ENCODE measurements around the gene RIMBP2. TPM values are rescaled to one million over a fixed set of nuclear protein-coding genes. Genes with fewer than 3 reads are reported as not detected.

RIMBP2 gene
- total RNA-seq, 4 donors from 2014 or later, result 0.22 to 1.4 (median 1.2) TPM; not detected in 1

- no peaks in the 10 kb centered on the region for H3K27me3 ChIP-seq
- H3K36me3 ChIP-seq, result no peaks in the 10 kb centered on the region
- H3K4me1 ChIP-seq, result no peaks in the 10 kb centered on the region
- TF ChIP-seq EP300 (IDR thresholded peaks at IDR 0.05) (no peak), CTCF (IDR thresholded peaks at IDR 0.05) (no peak), POLR2A (IDR thresholded peaks at IDR 0.05) (no peak)
- 91 to 94% methylated on average over 16 to 21 of the region's 24 CpGs for WGBS, 2 donors
- no peak overlapping the region for H3K4me3 ChIP-seq
- H3K9me3 ChIP-seq, result peaks cover 0 to 41% (median 0%) of the 10 kb centered on the region in 4 donors
- DNase-seq (ENCODE audit: low spot score in 2 of 2), result no peak
- no peak overlapping the region for H3K27ac ChIP-seq
Observed at GRCh38 chr12:130468700-130469245, 247.3 kb downstream of the RIMBP2 start.

GRCh38 chr12:130468186-130468585 is 247.9 kb downstream of the RIMBP2 start:
- no peaks in the 10 kb centered on the region for H3K4me1 ChIP-seq
- H3K27ac ChIP-seq, result no peak overlapping the region
- WGBS, 2 donors, result 87 to 92% methylated on average over 7 to 9 of the region's 9 CpGs
- no peak for TF ChIP-seq EP300 (IDR thresholded peaks at IDR 0.05)
- TF ChIP-seq POLR2A (IDR thresholded peaks at IDR 0.05), result no peak
- TF ChIP-seq CTCF (IDR thresholded peaks at IDR 0.05), result no peak
- H3K27me3 ChIP-seq, result no peaks in the 10 kb centered on the region
- H3K36me3 ChIP-seq, result no peaks in the 10 kb centered on the region
- DNase-seq (ENCODE audit: low spot score in 2 of 2), result no peak
- peaks cover 0 to 35% (median 0%) of the 10 kb centered on the region in 4 donors for H3K9me3 ChIP-seq
- H3K4me3 ChIP-seq, result no peak overlapping the region

GRCh38 chr12:130465626-130466025 is 250.5 kb downstream of the RIMBP2 start:
- Histone ChIP-seq H3K27ac (no peak overlapping the region), H3K4me1 (no peaks in the 10 kb centered on the region), H3K36me3 (no peaks in the 10 kb centered on the region), H3K27me3 (no peaks in the 10 kb centered on the region), H3K9me3 (peaks cover 0 to 40% (median 0%) of the 10 kb centered on the region in 4 donors), H3K4me3 (no peak overlapping the region)
- no peak for TF ChIP-seq EP300 (IDR thresholded peaks at IDR 0.05)
- no peak for TF ChIP-seq CTCF (IDR thresholded peaks at IDR 0.05)
- no peak for TF ChIP-seq POLR2A (IDR thresholded peaks at IDR 0.05)
- 48 to 58% methylated on average over 9 to 10 of the region's 10 CpGs for WGBS, 2 donors
- DNase-seq (ENCODE audit: low spot score in 2 of 2), result no peak

GRCh38 chr12:130465046-130465445 is 251.1 kb downstream of the RIMBP2 start:
- TF ChIP-seq POLR2A (IDR thresholded peaks at IDR 0.05), result no peak
- TF ChIP-seq CTCF (IDR thresholded peaks at IDR 0.05), result no peak
- TF ChIP-seq EP300 (IDR thresholded peaks at IDR 0.05), result no peak
- Histone ChIP-seq H3K4me1 (no peaks in the 10 kb centered on the region), H3K27ac (no peak overlapping the region), H3K36me3 (no peaks in the 10 kb centered on the region), H3K4me3 (no peak overlapping the region), H3K9me3 (peaks cover 0 to 40% (median 0%) of the 10 kb centered on the region in 4 donors), H3K27me3 (no peaks in the 10 kb centered on the region)
- DNase-seq (ENCODE audit: low spot score in 2 of 2), result no peak
- 82 to 88% methylated on average over 15 of the region's 15 CpGs for WGBS, 2 donors

- DNase-seq (ENCODE audit: low spot score in 2 of 2), result no peak
- Histone ChIP-seq H3K27ac (no peak overlapping the region), H3K9me3 (peaks cover 0 to 41% (median 0%) of the 10 kb centered on the region in 4 donors), H3K4me1 (no peaks in the 10 kb centered on the region), H3K36me3 (no peaks in the 10 kb centered on the region), H3K27me3 (no peaks in the 10 kb centered on the region), H3K4me3 (no peak overlapping the region)
- WGBS, 2 donors, result 62 to 66% methylated on average over 17 to 19 of the region's 19 CpGs
- TF ChIP-seq CTCF (IDR thresholded peaks at IDR 0.05) (no peak), POLR2A (IDR thresholded peaks at IDR 0.05) (no peak), EP300 (IDR thresholded peaks at IDR 0.05) (no peak)
Observed at GRCh38 chr12:130463818-130464670, 252.1 kb downstream of the RIMBP2 start.

All from tibial nerve (tissue), 4 donors.